HG02678 (cell line): Measurements from ENCODE around the gene TNK1.

ENCODE experiments used
- ATAC-seq: cut with Tn5 transposase; IDR thresholded peaks from one replicate; pipeline ENCODE4 v1.9.1; 2021; ENCODE audit warnings: mild to moderate bottlenecking, moderate library complexity; ENCODE audit not compliant: unreplicated experiment

Gene TNK1

DNA sequence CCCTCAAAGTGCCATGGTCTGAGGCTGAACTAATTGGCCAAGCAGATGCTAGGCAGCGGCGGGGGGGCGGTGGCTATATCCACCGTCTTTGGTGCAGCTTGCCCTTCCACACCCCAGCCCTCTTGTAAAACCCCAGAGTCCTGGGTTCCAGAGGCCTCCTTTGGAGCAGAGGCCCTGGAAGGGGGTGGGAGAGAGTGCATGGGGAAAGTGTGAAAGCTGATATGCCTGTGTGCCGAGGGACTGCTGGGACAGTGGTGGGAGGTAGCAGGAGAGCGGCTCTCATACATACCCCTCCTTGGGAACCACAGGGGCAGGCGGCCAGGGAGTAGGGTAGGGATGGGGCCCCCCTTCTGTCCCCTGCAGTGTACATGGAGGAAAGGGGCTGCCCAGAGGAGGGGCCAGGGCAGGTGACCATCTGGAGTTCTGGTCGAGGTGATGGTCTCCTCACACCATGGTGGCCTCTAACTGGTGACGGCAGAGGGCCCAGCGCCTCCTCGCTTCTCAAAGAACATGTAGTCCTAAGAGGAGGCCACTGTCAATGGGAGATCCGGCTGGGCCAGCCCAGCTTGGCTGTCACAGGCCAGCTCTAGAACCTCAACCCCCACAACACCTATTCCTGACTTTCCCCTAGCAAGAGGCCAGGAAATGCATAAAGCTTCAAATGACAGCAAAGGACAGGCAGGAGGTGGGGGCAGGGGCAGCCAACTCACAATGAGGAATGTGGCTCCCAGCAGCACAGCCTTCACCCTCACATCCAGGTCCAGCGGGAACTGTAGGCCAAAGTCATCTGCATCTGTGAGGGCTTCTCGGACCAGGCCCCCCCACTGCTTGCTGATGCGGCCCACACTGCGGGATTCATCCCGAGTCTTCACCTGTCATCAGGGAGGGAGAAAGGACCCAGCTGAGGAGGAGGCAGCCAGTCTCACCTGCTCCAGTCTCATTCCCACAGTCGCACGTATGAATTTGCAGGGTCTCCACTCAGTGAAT is 9.3 kb downstream of the TNK1 start:
- no peak for ATAC-seq

DNA sequence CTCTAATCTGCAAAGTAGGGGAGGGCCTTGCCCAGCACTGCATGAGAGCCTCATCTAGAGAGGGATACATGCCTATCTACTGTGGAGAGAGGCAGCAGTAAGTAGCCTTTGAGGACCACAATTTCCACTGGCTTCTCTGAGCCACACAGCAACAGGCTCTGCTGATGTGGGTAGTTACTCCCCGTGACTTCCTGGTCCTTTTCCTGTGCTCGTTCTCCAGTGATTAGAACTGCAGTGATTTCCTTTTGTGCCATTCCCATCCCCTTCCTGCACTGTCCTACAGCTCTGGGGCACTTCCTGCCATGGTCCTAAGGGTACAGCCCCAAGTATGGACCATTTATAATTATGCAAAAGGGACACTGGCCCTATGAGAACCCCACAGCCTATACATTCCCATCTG is 10.4 kb downstream of the TNK1 start:
- no peak for ATAC-seq

DNA sequence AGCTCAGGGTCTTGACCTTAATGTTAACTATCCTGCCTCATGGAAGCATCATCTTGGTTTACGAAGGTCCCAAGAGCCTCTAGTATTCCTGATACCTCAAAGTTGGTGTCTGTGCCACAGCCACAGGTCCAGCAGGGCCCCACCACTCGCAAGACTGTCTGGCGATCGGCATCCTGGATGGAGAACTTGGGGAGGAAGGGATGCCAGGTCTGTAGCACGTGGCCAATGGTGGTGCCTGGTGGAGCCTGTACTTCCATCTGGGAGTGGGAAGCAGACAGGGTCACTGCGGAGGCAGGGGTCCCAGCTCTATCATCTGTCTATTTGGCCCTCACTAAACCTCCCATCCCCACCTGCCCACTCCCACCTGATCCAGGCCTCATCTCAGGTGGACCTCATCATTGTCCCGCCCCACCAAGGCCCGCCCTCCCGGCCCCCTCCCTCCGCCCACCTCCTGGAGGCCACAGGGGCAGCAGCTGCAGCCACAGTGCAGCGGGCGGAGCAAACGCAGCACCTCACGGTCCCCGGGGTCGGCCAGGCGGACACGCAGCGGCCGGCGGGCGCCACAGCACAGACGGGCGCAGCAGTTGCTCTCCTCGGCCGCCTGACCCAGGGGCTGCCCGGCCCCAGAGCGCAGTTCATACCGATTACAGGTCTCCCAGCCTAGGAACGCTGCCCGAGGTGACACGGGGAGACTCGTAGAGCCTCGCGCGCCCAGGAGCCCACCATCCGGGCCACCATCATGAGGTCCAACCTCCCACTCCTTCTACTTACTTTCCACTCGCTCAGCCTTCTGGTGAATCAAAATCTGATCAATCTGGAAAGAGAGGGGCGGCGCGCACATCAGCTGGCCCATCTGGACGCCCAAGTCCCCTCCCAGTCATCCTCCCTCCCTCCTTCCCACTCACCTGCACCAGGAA is 12.1 kb downstream of the TNK1 start:
- ATAC-seq, result no peak

DNA sequence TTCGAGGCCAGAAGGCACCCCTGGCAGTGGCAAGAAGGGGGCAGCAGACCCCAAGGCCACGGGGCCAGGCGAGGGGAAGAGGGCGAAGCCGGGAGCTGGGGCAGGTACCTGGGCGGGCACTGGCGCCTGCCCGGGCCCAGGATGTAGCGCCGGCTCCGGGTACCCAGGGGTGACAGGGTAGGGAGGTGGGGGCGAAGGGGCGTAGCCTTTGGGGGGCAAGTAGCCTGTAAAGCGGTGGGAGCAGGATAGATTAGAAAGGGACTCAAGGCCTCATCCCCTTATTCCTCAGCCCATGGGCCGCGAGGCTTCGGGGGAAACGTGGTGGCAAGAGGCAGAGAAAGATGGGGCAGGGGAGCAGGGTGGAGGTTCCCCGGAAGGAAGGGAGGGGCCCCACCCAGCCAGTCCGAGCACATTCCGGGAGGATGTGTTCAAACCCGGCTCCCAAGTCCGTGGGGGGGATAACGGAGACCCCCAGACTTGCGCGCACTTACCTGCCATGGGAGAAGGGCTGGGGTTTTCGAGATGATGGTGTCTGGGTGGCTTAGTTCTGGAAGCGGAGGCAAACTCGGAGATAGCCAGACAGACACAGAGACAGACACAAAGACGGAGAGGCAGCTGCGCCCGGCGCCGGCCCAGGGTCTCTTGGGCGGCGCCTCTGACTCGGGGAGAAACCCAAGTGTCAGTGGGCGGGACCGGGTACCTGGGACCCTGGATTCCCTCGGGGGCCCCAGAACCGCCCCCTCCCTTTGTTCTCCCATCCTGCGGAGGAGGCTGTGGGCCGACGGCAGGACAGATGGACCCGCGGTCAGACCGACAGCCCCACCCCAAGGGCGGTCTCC is 12.9 kb downstream of the TNK1 start:
- ATAC-seq, result peak; percentile 47

DNA sequence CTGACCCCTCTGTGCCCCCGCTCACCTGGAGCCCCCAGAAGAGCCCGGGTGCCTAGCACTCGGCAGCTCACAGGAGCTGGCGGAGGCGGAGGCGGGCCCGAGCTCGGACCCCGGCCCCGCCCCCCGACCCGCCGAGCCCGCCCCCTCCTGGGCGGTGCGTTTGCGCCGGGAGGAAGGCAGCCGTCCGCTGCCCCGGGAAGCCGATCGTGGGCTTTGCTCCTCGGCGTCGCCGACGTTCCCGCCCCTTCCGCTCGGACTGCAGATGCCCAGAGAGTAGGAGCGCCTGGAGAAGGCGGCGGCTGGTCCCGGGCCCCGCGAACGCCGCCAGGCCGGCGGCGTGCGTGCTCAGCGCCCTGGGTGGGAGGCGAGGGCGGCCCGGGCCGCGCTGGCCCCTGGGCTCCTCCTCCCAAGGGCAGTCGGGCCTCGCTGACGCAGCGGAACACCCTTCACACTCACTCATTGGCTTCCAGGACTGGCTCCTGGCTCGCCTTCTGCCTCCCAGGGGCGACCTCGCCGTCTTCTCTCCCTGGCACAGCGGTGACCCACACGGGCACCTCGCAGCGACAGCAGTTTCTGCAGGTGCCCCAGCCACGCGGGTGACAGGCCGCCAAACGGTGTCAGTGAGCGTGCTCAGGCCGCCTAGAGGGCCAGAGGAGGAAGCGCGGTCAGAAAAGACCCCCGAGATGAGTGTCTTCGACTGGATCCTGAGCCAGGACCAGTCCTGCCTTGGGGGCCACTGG is 13.7 kb downstream of the TNK1 start, which contains the start of gene PLSCR3:
PLSCR3 (minus strand) TSS at position 74 of the 740 bp plus-strand sequence. CDS start 415 bp downstream, outside the sequence.
- peak; percentile 84 for ATAC-seq

- ATAC-seq, result no peak
Measured at GRCh38 chr17:7396147-7396546, 15.3 kb downstream of the TNK1 start.

GRCh38 chr17:7398612-7399011 is 17.7 kb downstream of the TNK1 start:
- no peak for ATAC-seq

- no peak for ATAC-seq
Measured at GRCh38 chr17:7403043-7403726, 22.3 kb downstream of the TNK1 start.

- no peak for ATAC-seq
Measured at GRCh38 chr17:7403727-7403976, 22.8 kb downstream of the TNK1 start.

- peak; percentile 96 for ATAC-seq
Measured at GRCh38 chr17:7403977-7404736, 23.3 kb downstream of the TNK1 start, which contains the start of gene TMEM256. Gene TMEM256 (minus strand): TSS chr17:7404097. CDS start chr17:7404084, 13 bp downstream.

- peak; percentile 9 for ATAC-seq
Measured at GRCh38 chr17:7404737-7405349, 24.0 kb downstream of the TNK1 start.

GRCh38 chr17:7405350-7406234 is 24.7 kb downstream of the TNK1 start:
- no peak for ATAC-seq

DNA sequence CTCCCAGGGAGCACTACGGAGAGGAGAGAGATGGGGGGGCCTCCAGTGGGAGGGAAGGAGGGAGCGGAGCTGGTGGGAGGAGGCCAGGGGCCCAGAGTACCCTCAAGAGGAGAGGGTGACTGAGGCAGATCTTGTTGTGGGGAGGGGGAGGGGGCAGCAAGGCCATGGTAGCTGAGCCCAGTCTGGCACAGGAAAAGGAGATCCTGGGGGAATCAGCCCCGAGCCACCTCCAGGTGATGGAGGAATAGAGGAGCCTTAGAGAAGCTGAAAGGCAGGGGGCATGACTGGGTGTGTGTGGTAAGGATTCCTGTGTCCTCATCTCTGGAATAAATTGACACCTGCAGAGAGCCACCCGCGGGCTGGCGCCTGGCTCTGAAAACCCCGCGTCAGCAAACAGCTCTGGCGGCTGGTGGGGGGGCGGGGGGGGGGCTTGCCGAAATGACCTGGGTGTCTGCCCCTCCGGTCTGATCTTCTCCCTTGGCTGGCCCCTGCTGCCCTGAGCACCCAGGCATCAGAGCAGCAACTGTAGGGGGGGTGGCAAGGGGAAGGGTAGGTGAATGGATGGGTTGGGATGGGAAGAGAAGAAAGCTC is 25.4 kb downstream of the TNK1 start:
- ATAC-seq, result no peak

DNA sequence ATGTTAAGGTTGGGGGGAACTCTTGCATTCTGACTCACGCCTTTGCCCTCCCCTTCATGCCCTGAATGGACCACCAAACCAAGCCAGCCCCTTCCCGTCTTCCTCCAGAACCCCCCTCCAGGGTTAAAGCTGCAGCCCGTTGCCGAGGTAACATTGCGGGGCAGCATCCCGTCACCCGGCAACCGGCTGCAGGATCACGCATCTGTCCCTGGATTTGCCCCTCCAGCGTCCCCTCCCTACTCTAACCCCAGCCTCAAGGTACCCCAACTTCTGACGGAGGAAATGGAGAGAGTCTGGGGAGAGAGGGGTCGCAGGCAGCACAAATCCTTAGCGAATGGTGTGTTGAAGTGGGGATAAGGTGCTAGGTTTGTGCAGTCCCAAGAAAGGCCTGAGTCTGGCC is 26.2 kb downstream of the TNK1 start:
- no peak for ATAC-seq

GRCh38 chr17:7407485-7408251 is 26.8 kb downstream of the TNK1 start, which contains the start of gene NLGN2:
Gene NLGN2 (plus strand): TSS chr17:7407845. CDS start chr17:7408256, 411 bp downstream.
- no peak for ATAC-seq

DNA sequence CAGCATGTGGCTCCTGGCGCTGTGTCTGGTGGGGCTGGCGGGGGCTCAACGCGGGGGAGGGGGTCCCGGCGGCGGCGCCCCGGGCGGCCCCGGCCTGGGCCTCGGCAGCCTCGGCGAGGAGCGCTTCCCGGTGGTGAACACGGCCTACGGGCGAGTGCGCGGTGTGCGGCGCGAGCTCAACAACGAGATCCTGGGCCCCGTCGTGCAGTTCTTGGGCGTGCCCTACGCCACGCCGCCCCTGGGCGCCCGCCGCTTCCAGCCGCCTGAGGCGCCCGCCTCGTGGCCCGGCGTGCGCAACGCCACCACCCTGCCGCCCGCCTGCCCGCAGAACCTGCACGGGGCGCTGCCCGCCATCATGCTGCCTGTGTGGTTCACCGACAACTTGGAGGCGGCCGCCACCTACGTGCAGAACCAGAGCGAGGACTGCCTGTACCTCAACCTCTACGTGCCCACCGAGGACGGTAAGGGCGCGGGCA is 27.4 kb downstream of the TNK1 start:
- no peak for ATAC-seq
